Muscle layer of duodenum (tissue), 2 donors: ENCODE results near the gene DOCK10.

Source experiments
- H3K27ac ChIP-seq: one replicate; pipeline ENCODE4 v1.7.0; 2013; ENCODE audit warnings: mild to moderate bottlenecking, low read length
- H3K27me3 ChIP-seq: one replicate; pipeline ENCODE4 v1.7.0; 2013; ENCODE audit warnings: low read depth, mild to moderate bottlenecking, control low read depth, low read length
- H3K36me3 ChIP-seq, 2 donors: one replicate each; pipeline ENCODE4 v1.7.0; 2013; ENCODE audit warnings: low read length in 2 of 2, control low read depth in 1 of 2, mild to moderate bottlenecking in 1 of 2; ENCODE audit not compliant: insufficient read depth in 2 of 2, control insufficient read depth in 1 of 2
- H3K4me1 ChIP-seq, 2 donors: one replicate each; pipeline ENCODE4 v1.7.0; 2013; ENCODE audit warnings: low read length in 2 of 2, mild to moderate bottlenecking in 2 of 2, control low read depth in 1 of 2, moderate library complexity in 1 of 2; ENCODE audit not compliant: insufficient read depth in 2 of 2, control insufficient read depth in 1 of 2
- H3K4me3 ChIP-seq, 2 donors: one replicate each; pipeline ENCODE4 v1.7.0; 2013; ENCODE audit warnings: low read length in 2 of 2, low read depth in 1 of 2, mild to moderate bottlenecking in 1 of 2
- H3K9me3 ChIP-seq, 2 donors: one replicate each; pipeline ENCODE4 v1.7.0; 2013; ENCODE audit warnings: low read length in 2 of 2, control low read depth in 1 of 2, mild to moderate bottlenecking in 1 of 2; ENCODE audit not compliant: control insufficient read depth in 1 of 2
- donor health status: healthy.

The DOCK10 gene

DNA sequence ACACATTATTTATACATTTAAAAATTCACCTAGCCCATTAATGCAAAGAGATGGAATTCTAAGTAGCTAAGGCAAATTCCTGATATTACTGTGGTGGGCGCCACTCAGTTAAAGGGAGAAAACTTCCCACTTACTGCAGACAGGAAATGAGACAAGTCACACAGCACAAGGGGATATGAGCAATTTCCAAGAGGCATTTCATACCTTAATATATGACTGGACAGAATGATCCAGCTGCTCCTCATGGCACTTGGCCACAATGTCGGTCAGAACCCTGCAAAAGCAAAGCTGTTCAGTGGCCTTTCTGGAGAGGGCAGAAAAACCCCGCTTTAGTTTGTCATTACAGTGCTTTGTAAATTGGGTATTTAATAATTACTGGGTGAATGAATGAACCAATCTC lies 204.7 kb downstream of the DOCK10 start:
- H3K4me3 ChIP-seq = no peak overlapping the region
- H3K27me3 ChIP-seq = no peaks in the 10 kb centered on the region
- no peaks in the 10 kb centered on the region for H3K9me3 ChIP-seq
- no peaks in the 10 kb centered on the region for H3K36me3 ChIP-seq
- no peaks in the 10 kb centered on the region for H3K4me1 ChIP-seq
- no peak overlapping the region for H3K27ac ChIP-seq

DNA sequence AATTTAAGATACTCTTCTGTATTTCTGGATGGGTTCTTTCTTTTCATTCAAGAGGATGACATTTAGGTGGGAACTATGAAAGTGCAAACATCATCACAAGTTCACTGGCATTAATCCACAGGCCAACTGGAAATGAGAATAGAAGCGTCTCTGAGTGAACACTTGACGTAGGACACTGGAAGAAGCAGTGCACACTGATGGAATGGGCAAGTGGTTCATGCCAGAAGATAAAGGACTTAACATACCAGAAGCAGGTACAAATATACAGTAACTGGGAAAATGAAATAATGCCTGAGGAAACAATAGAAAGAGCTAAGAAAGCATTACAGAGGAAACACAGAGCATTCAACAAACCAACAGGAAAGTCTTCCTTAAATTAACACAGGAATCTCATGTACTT lies 205.2 kb downstream of the DOCK10 start:
- H3K27me3 ChIP-seq = no peaks in the 10 kb centered on the region
- no peaks in the 10 kb centered on the region for H3K36me3 ChIP-seq
- no peaks in the 10 kb centered on the region for H3K4me1 ChIP-seq
- no peak overlapping the region for H3K27ac ChIP-seq
- H3K9me3 ChIP-seq = no peaks in the 10 kb centered on the region
- H3K4me3 ChIP-seq = no peak overlapping the region

DNA sequence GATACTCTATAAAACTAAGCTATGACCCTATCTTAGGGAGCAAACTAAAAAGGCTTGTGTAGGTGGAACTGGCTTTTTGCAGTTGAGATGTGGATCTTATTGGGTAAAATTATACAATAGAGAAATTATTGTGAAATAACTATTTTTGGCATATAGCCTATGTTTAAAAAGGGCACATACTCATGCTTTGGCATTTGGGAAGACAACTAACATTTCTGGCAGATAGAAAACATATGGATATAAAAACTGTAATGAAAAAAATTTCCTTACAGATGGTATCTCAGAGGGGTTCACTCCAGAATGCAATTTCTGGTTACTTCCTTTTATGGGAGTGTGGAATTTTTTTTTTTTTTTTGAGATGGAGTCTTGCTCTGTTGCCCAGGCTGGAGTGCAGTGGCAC lies 206.0 kb downstream of the DOCK10 start:
- no peaks in the 10 kb centered on the region for H3K27me3 ChIP-seq
- no peaks in the 10 kb centered on the region for H3K9me3 ChIP-seq
- H3K4me1 ChIP-seq = no peaks in the 10 kb centered on the region
- H3K27ac ChIP-seq = no peak overlapping the region
- H3K36me3 ChIP-seq = no peaks in the 10 kb centered on the region
- no peak overlapping the region for H3K4me3 ChIP-seq

DNA sequence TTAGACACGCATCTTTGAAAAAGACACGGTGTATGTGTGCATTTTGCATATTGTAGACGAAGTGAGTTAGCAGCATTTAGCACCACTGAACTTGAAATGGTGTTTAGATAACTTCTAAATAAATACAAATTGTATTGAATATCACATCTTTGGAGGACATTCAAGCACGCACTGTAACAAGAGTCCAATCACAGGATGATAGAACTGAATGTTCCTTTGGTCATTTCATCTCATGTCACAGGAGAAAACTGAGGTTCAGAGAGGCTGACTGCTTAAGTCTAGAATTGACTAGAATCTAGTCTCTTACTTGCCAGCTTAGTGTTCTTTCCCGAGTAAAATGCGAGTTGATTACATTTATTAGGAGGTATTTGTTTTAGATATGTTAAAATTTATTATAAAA lies 206.9 kb downstream of the DOCK10 start:
- Histone ChIP-seq H3K36me3 (no peaks in the 10 kb centered on the region), H3K27ac (no peak overlapping the region), H3K4me3 (no peak overlapping the region), H3K27me3 (no peaks in the 10 kb centered on the region), H3K4me1 (no peaks in the 10 kb centered on the region), H3K9me3 (no peaks in the 10 kb centered on the region)

DNA sequence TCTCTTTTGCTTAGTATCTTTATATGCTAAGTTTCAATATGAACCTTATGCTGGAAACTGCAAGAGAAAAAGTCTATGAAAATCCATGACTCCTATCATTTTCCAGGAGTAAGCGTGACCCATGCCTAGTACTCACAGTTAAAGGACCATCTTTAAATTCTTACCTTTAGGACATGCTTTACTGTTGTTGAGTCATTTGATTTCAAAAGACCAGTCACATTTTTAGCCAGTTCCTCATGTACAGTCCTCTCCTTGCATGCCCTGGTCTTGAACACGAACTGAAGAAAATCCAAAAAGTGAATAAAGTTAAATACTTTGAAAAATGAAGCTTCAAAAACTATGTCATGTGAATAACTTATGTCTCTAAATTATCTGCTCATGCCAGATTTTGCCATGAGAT lies 208.3 kb downstream of the DOCK10 start:
- Histone ChIP-seq H3K36me3 (no peaks in the 10 kb centered on the region), H3K27me3 (no peaks in the 10 kb centered on the region), H3K9me3 (no peaks in the 10 kb centered on the region), H3K4me3 (no peak overlapping the region), H3K27ac (no peak overlapping the region), H3K4me1 (no peaks in the 10 kb centered on the region)

DNA sequence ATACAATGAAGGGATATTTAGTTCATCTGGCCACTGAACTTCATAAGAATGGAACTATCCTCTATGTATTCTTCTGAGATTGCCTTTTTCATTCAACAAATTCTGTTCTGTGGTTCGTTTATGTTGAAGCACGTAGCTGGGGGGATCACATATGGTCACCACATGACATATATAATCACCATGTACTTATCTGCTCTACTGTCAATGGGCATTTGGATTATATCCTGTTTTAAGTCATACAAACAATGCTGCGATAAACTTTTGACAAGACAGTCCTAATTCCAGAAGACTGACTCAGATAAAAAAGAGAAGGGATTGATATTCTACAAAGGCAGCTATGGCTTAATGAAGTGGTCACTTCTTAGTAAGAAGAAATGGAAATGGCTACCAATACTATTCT lies 210.1 kb downstream of the DOCK10 start:
- H3K9me3 ChIP-seq = no peaks in the 10 kb centered on the region
- no peaks in the 10 kb centered on the region for H3K4me1 ChIP-seq
- no peak overlapping the region for H3K27ac ChIP-seq
- no peaks in the 10 kb centered on the region for H3K27me3 ChIP-seq
- peaks cover 0 to 7% of the 10 kb centered on the region in 2 donors for H3K36me3 ChIP-seq
- H3K4me3 ChIP-seq = no peak overlapping the region

DNA sequence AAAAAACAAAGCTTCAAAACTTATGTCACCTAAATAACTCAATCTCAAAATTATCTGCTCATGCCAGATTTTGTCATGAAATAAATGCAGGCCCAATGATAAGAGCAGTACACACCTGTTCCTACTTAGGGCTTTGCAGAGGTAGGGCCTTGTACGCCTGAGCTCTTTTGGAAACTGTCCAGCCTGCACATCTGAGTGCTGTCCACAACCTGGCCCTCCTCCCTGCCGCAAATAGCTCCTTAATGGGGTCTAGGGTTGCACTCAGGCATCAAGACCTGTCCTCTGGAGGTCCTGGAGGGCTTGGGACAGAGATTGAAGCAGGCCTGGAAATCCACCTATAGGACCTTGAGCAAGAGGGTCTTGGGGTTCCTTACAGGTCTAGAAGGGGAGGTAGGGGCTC lies 210.7 kb downstream of the DOCK10 start:
- Histone ChIP-seq H3K4me1 (no peaks in the 10 kb centered on the region), H3K9me3 (no peaks in the 10 kb centered on the region), H3K27ac (no peak overlapping the region), H3K36me3 (peaks cover 0 to 7% of the 10 kb centered on the region in 2 donors), H3K27me3 (no peaks in the 10 kb centered on the region), H3K4me3 (no peak overlapping the region)

DNA sequence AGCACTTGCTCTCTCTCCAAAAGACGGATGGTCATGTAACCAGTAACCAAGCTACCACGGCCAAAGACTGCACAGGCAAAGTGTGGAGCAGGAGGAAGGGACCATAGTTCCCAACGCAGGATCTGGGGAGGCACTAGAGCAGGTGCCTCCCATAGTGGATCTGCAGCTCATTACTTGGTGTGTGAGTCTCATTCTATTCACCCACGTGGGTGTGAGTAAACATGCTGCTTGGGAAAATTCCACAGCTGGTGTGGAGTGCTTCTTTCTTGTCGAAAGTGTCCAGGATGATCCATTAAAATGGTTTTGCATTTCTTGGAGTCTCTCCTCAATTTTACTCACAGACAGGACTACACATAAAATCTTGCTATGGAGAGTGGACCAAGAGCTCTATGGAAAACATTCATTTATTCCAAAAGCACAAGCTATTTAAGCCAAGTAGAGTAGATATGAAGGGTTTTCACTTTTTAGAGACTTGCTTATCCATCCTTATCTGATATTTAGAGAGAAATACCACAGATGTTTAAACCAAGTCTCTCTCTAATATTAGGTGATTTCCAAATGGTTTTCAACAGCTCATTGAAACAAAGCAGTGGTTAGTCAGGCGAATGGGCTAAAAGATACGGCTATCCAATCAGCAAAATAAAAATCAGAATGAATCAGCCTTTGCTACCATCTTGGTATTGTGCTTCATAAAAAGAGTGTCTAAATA lies 221.8 kb downstream of the DOCK10 start:
- Histone ChIP-seq H3K27me3 (no peaks in the 10 kb centered on the region), H3K9me3 (no peaks in the 10 kb centered on the region), H3K4me1 (no peaks in the 10 kb centered on the region), H3K36me3 (no peaks in the 10 kb centered on the region), H3K4me3 (no peak overlapping the region), H3K27ac (no peak overlapping the region)

DNA sequence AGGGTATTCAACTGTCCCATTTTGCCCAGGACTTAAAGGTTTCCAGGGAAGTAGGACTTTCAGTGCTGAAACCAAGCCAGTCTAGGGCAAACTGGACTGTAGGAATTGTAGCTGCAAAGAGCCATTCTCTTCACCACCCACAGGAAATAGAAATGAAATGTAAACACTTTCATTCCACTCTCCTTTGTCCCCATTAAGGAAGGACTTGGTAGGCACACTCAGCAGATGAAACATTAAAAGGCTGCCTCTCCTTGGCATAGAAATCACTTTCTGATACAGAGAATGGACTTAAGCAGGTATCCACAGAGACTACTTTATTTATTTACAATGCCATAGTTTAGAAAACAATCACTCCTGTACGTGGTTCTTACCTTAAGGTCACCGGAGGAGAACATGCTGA lies 223.2 kb downstream of the DOCK10 start:
- Histone ChIP-seq H3K27ac (no peak overlapping the region), H3K4me3 (no peak overlapping the region), H3K9me3 (no peaks in the 10 kb centered on the region), H3K27me3 (no peaks in the 10 kb centered on the region), H3K4me1 (no peaks in the 10 kb centered on the region), H3K36me3 (no peaks in the 10 kb centered on the region)

DNA sequence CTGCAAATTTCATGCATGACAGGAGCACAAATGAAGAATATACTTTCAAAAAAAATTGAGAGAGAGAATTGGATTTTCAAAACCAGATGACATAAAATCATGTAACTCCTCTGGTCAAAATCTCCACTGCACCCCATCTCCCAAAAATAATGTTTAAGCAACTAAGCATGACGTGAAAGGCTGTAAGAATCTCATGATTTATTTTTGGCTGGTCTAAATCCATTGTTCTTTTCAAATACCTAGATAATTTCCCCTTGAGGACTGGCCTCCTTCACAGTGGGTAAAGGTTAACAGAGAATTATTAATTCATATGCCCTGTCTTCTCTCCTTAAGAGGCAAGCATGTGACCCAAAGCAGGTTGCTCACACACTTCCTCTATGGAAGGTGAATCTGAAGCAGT lies 224.6 kb downstream of the DOCK10 start:
- Histone ChIP-seq H3K4me3 (no peak overlapping the region), H3K4me1 (no peaks in the 10 kb centered on the region), H3K27ac (no peak overlapping the region), H3K27me3 (no peaks in the 10 kb centered on the region), H3K9me3 (no peaks in the 10 kb centered on the region), H3K36me3 (no peaks in the 10 kb centered on the region)

DNA sequence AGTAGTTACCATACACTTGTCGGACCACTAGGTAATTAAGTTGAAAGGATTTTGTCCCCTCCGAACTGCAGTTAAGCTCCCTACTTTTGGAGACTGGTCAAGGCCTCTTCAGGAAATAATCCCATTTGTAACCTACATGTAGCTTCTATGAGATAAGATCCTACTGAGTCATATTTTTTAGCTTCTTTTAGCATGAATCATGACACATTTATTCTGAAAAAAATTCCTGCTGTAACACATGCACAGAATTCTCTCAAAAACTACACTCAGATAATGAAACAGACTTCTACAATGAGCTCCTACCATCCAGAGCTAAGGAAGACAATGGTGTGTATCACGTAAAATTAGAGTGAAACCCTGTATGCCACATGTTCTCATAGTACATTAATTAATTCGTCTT lies 225.5 kb downstream of the DOCK10 start:
- Histone ChIP-seq H3K4me1 (no peaks in the 10 kb centered on the region), H3K36me3 (no peaks in the 10 kb centered on the region), H3K4me3 (no peak overlapping the region), H3K27me3 (no peaks in the 10 kb centered on the region), H3K27ac (no peak overlapping the region), H3K9me3 (no peaks in the 10 kb centered on the region)

DNA sequence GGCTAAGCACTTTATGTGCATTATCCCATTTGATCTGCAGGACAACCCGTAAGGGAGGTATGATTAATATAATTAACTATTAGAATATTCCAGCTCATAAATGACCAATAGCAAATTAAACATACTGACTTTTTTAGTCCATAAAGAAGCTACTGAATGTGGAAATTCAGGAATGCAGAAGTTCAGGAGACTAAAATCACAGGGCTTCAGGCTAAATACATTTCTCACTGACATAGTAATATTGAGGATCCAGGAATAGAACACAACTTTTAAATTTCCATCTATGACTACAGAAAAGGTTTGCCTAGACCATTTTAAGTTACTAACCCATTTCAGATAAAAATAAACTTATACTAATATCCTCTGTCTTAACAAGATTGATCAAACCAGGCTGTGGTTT lies 228.7 kb downstream of the DOCK10 start:
- peaks cover 0 to 3% of the 10 kb centered on the region in 2 donors for H3K9me3 ChIP-seq
- no peaks in the 10 kb centered on the region for H3K27me3 ChIP-seq
- H3K4me1 ChIP-seq = no peaks in the 10 kb centered on the region
- no peak overlapping the region for H3K27ac ChIP-seq
- H3K36me3 ChIP-seq = no peaks in the 10 kb centered on the region
- no peak overlapping the region for H3K4me3 ChIP-seq
